Smooth muscle cell (in vitro differentiated cells): ENCODE results near the gene TIGD3. TPM values are rescaled to one million over a fixed set of nuclear protein-coding genes. Genes with fewer than 3 reads are reported as not detected.

Source experiments
- DNase-seq: peaks from one replicate; lab custom pipeline; 2025; ENCODE audit not compliant: unreplicated experiment; lab: John Stamatoyannopoulos, UW
- H2AFZ ChIP-seq: fragments of 200-600 bp; sonication (generic); 2 replicates; pipeline ENCODE4 v1.6.0; 2016; ENCODE audit warnings: antibody characterized with exemption, low read depth, mild to moderate bottlenecking
- H3F3A ChIP-seq: fragments of 200-600 bp; sonication (generic); 2 replicates; pipeline ENCODE4 v1.6.0; 2017; ENCODE audit warnings: antibody characterized with exemption, low read depth
- H3K27ac ChIP-seq: fragments of 200-600 bp; sonication (generic); 2 replicates; pipeline ENCODE4 v1.5.1; 2016; ENCODE audit warnings: low read depth, mild to moderate bottlenecking
- H3K27me3 ChIP-seq: fragments of 200-600 bp; sonication (generic); 2 replicates; pipeline ENCODE4 v1.6.1; 2016; ENCODE audit warnings: low read depth, mild to moderate bottlenecking
- H3K36me3 ChIP-seq: fragments of 200-600 bp; sonication (generic); 2 replicates; pipeline ENCODE4 v1.5.1; 2016; ENCODE audit warnings: low read depth
- H3K4me1 ChIP-seq: fragments of 200-600 bp; sonication (generic); 2 replicates; pipeline ENCODE4 v1.5.1; 2016; ENCODE audit warnings: low read depth
- H3K4me2 ChIP-seq: fragments of 200-600 bp; sonication (generic); 2 replicates; pipeline ENCODE4 v1.6.0; 2016; ENCODE audit warnings: mild to moderate bottlenecking
- H3K4me3 ChIP-seq: fragments of 200-600 bp; sonication (generic); 2 replicates; pipeline ENCODE4 v1.5.1; 2016; ENCODE audit warnings: mild to moderate bottlenecking
- H3K79me2 ChIP-seq: fragments of 200-600 bp; sonication (generic); 2 replicates; pipeline ENCODE4 v1.6.0; 2016; ENCODE audit warnings: low read depth, mild to moderate bottlenecking
- H3K9ac ChIP-seq: fragments of 200-600 bp; sonication (generic); 2 replicates; pipeline ENCODE4 v1.6.0; 2016; ENCODE audit warnings: low read depth
- H3K9me3 ChIP-seq: fragments of 200-600 bp; sonication (generic); replicated peaks from 2 replicates; pipeline ENCODE4 v1.5.1; 2016; ENCODE audit warnings: low read depth
- H4K20me1 ChIP-seq: fragments of 200-600 bp; sonication (generic); 2 replicates; pipeline ENCODE4 v1.6.0; 2016; ENCODE audit warnings: low read depth
- WGBS: methylation state at CpG from one replicate; pipeline ENCODE4 v1.1.7; 2016; ENCODE audit warnings: low lambda C conversion rate; 5-methylcytosine and 5-hydroxymethylcytosine counted together
- polyA plus RNA-seq: library from polyadenylated mRNA; unstranded; fragments of >200 nt; fragmentation: Nextera tagmentation; extraction: Ambion mirVana; gene quantifications from 2 replicates; pipeline ENCODE4 v1.2.1, GENCODE V29; 2016
- total RNA-seq: library from RNA; depleted of rRNA; stranded (reverse); fragments of >200 nt; gene quantifications from 2 replicates; pipeline ENCODE4 v1.2.3, GENCODE V29; 2014
- TF ChIP-seq, protein P1 (sequence below): fragments of 200-600 bp; sonication (generic); IDR thresholded peaks from 2 replicates; pipeline ENCODE4 v1.5.1; 2017; ENCODE audit warnings: borderline replicate concordance, mild to moderate bottlenecking, antibody characterized with exemption; ENCODE audit not compliant: insufficient read depth, poor library complexity, severe bottlenecking

The TIGD3 gene
- total and polyA plus RNA-seq, 2 experiments from 2014 or later, result 0.49 TPM; not detected in 1

DNA sequence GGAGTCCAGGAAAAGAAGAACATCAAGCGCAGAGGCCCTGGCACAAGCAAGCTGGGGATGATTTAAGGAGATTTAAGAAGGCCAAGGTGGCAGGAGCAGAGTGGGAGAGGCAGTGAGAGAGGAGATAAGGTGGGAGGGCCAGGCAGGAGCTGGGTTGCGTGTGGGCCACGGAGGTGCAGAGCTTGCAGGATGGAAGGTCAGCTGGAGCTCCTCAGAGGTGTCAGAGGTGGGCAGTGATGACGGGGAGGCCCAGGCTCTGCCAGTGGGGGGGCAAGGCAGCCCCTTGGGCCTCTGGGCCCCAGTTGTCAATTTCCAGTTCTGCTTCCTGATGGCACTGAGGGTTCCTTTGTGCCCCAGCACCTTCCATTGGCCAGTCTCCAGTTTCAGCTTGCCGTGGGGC, 38.3 kb downstream of the TIGD3 start:
- no peak overlapping the region for H3K27ac ChIP-seq
- no peak overlapping the region for H3K4me2 ChIP-seq
- no peak overlapping the region for H2AFZ ChIP-seq
- H3K4me3 ChIP-seq, result no peak overlapping the region
- WGBS, result 86% methylated on average over 5 of the region's 5 CpGs
- no peak overlapping the region for H3K9ac ChIP-seq
- DNase-seq, result no peak
- H3K4me1 ChIP-seq, result peaks cover 16% of the 10 kb centered on the region
- peaks cover 55% of the 10 kb centered on the region for H3K79me2 ChIP-seq
- H3K9me3 ChIP-seq, result no peaks in the 10 kb centered on the region
- H3K27me3 ChIP-seq, result no peaks in the 10 kb centered on the region
- no peaks in the 10 kb centered on the region for H3K36me3 ChIP-seq
- H3F3A ChIP-seq, result peaks cover 16% of the 10 kb centered on the region
- TF ChIP-seq, protein P1, sequence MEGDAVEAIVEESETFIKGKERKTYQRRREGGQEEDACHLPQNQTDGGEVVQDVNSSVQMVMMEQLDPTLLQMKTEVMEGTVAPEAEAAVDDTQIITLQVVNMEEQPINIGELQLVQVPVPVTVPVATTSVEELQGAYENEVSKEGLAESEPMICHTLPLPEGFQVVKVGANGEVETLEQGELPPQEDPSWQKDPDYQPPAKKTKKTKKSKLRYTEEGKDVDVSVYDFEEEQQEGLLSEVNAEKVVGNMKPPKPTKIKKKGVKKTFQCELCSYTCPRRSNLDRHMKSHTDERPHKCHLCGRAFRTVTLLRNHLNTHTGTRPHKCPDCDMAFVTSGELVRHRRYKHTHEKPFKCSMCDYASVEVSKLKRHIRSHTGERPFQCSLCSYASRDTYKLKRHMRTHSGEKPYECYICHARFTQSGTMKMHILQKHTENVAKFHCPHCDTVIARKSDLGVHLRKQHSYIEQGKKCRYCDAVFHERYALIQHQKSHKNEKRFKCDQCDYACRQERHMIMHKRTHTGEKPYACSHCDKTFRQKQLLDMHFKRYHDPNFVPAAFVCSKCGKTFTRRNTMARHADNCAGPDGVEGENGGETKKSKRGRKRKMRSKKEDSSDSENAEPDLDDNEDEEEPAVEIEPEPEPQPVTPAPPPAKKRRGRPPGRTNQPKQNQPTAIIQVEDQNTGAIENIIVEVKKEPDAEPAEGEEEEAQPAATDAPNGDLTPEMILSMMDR, result no peak
- H4K20me1 ChIP-seq, result peaks cover 54% of the 10 kb centered on the region

DNA sequence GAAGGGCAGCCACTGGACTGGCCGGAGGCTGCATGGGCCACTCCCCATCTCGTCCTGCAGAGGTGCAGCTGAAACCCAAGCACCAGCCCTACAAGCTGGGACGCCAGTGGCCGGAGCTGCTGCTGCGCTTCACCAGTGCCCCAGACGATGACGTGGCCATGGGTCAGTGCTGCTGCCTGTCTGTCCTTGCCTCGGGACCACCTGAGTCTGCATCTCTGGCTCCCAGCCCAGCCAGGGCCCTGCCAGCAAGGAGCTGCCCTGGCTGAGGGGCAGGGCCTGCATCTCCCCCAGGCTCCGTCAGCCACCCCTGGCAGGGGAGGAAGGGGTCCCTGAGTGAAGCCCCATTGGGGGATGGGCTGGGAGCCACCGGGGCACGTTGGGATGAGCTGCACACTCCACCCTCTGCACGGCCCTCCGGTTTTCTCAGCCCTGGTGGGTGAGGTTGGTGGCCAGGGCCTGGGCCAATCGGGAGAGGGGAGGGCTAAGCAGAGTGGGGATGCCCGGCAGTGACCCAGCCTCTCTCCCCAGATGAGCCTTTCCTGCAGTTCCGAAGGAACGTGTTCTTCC, 39.0 kb downstream of the TIGD3 start:
- Histone ChIP-seq H3F3A (peaks cover 11% of the 10 kb centered on the region), H4K20me1 (peaks cover 58% of the 10 kb centered on the region), H3K36me3 (no peaks in the 10 kb centered on the region), H3K9me3 (no peaks in the 10 kb centered on the region), H3K4me2 (no peak overlapping the region), H3K4me1 (peaks cover 12% of the 10 kb centered on the region), H3K79me2 (peaks cover 48% of the 10 kb centered on the region), H3K27ac (no peak overlapping the region), H3K27me3 (no peaks in the 10 kb centered on the region), H2AFZ (no peak overlapping the region), H3K9ac (no peak overlapping the region), H3K4me3 (no peak overlapping the region)
- no peak for DNase-seq
- TF ChIP-seq, protein P1, result no peak
- 90% methylated on average over 17 of the region's 17 CpGs for WGBS

- WGBS, result 96% methylated on average over 20 of the region's 20 CpGs
- Histone ChIP-seq H3K9me3 (no peaks in the 10 kb centered on the region), H3K36me3 (no peaks in the 10 kb centered on the region), H3K4me2 (no peak overlapping the region), H3F3A (peaks cover 11% of the 10 kb centered on the region), H3K9ac (no peak overlapping the region), H3K4me1 (peaks cover 12% of the 10 kb centered on the region), H3K79me2 (peaks cover 43% of the 10 kb centered on the region), H4K20me1 (peaks cover 55% of the 10 kb centered on the region), H3K4me3 (no peak overlapping the region), H2AFZ (no peak overlapping the region), H3K27me3 (no peaks in the 10 kb centered on the region), H3K27ac (no peak overlapping the region)
- DNase-seq, result no peak
- TF ChIP-seq, protein P1, result no peak
Measured at GRCh38 chr11:65394125-65394536, 39.6 kb downstream of the TIGD3 start.

DNA sequence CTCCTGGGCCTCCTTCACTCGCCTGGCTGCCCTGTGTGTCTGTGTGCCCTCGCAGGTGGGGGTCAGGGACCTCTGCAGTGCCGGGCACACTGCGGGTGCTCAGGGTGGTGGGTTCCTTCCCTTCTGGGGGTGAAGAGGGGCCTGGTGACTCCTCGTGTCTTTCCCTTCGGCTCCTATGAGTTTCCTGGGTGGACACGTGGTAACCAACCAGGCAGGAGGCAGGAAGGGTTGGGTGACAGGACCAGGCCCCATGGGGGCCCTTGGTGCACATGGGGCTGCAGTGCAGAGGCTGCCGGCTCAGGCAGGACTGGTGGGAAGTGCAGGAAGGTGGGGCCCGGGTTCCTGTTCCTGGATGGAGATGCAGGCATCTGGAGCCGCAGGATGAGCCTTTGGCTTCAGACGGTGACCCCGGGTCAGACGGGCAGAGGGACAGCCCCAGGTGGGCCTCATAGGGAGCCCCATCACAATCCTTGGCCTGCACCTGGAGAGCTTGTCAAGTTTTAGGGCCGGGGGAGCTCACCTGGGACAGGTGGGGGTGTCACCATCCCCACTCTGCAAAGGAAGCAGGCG, 41.5 kb downstream of the TIGD3 start:
- H3K4me3 ChIP-seq, result no peak overlapping the region
- H3K4me1 ChIP-seq, result peaks cover 3% of the 10 kb centered on the region
- H3K9me3 ChIP-seq, result no peaks in the 10 kb centered on the region
- no peaks in the 10 kb centered on the region for H3K36me3 ChIP-seq
- no peak overlapping the region for H3K4me2 ChIP-seq
- H3F3A ChIP-seq, result peaks cover 3% of the 10 kb centered on the region
- no peak overlapping the region for H2AFZ ChIP-seq
- no peak overlapping the region for H3K27ac ChIP-seq
- H4K20me1 ChIP-seq, result peaks cover 59% of the 10 kb centered on the region
- TF ChIP-seq, protein P1, result no peak
- peaks cover 27% of the 10 kb centered on the region for H3K79me2 ChIP-seq
- H3K27me3 ChIP-seq, result no peaks in the 10 kb centered on the region
- no peak overlapping the region for H3K9ac ChIP-seq
- 97% methylated on average over 15 of the region's 15 CpGs for WGBS
- no peak for DNase-seq
